Measurements from ENCODE around the gene MAPK14. TPM values are rescaled to one million over a fixed set of nuclear protein-coding genes. Genes with fewer than 3 reads are reported as not detected.

MAPK14 gene
- total and polyA plus RNA-seq, 2 experiments from 2014 or later = 41.6 to 96.2 TPM

GRCh38 chr6:36102853-36103252 lies 75.2 kb downstream of the MAPK14 start:
- no peak for DNase-seq (ENCODE audit: low read depth in 1 of 2, low spot score in 1 of 2)
- peaks cover 9% of the 10 kb centered on the region for H3K36me3 ChIP-seq
- no peaks in the 10 kb centered on the region for H3K27me3 ChIP-seq
- TF ChIP-seq CTCF (IDR thresholded peaks at IDR 0.05; ENCODE audit: low read depth, low read length) = no peak
- peaks cover 19% of the 10 kb centered on the region for H3K4me1 ChIP-seq (ENCODE audit: low read depth)
- no peak overlapping the region for H3K27ac ChIP-seq
- no peak overlapping the region for H3K4me3 ChIP-seq
- no peaks in the 10 kb centered on the region for H3K9me3 ChIP-seq (ENCODE audit: low read depth)

GRCh38 chr6:36104836-36105235 lies 77.2 kb downstream of the MAPK14 start:
- H3K4me1 ChIP-seq (ENCODE audit: low read depth) = peaks cover 8% of the 10 kb centered on the region
- peaks cover 22% of the 10 kb centered on the region for H3K36me3 ChIP-seq
- DNase-seq (ENCODE audit: low read depth in 1 of 2, low spot score in 1 of 2) = no peak
- no peak overlapping the region for H3K4me3 ChIP-seq
- H3K27me3 ChIP-seq = no peaks in the 10 kb centered on the region
- TF ChIP-seq CTCF (IDR thresholded peaks at IDR 0.05; ENCODE audit: low read depth, low read length) = no peak
- H3K27ac ChIP-seq = no peak overlapping the region
- H3K9me3 ChIP-seq (ENCODE audit: low read depth) = no peaks in the 10 kb centered on the region

GRCh38 chr6:36109092-36109491 lies 81.5 kb downstream of the MAPK14 start:
- no peak for DNase-seq (ENCODE audit: low read depth in 1 of 2, low spot score in 1 of 2)
- TF ChIP-seq CTCF (IDR thresholded peaks at IDR 0.05; ENCODE audit: low read depth, low read length) = no peak
- no peaks in the 10 kb centered on the region for H3K9me3 ChIP-seq (ENCODE audit: low read depth)
- peaks cover 30% of the 10 kb centered on the region for H3K36me3 ChIP-seq
- no peak overlapping the region for H3K27ac ChIP-seq
- H3K4me1 ChIP-seq (ENCODE audit: low read depth) = peaks cover 7% of the 10 kb centered on the region
- H3K4me3 ChIP-seq = no peak overlapping the region
- H3K27me3 ChIP-seq = no peaks in the 10 kb centered on the region

GRCh38 chr6:36110050-36110449 lies 82.4 kb downstream of the MAPK14 start:
- H3K4me1 ChIP-seq (ENCODE audit: low read depth) = peaks cover 13% of the 10 kb centered on the region
- peaks cover 30% of the 10 kb centered on the region for H3K36me3 ChIP-seq
- H3K27me3 ChIP-seq = no peaks in the 10 kb centered on the region
- H3K4me3 ChIP-seq = no peak overlapping the region
- H3K27ac ChIP-seq = peak overlapping the region; percentile 12
- no peak for TF ChIP-seq CTCF (IDR thresholded peaks at IDR 0.05; ENCODE audit: low read depth, low read length)
- H3K9me3 ChIP-seq (ENCODE audit: low read depth) = no peaks in the 10 kb centered on the region
- DNase-seq (ENCODE audit: low read depth in 1 of 2, low spot score in 1 of 2) = no peak

GRCh38 chr6:36110863-36111262 lies 83.3 kb downstream of the MAPK14 start:
- TF ChIP-seq CTCF (IDR thresholded peaks at IDR 0.05; ENCODE audit: low read depth, low read length) = no peak
- Histone ChIP-seq H3K27ac (no peak overlapping the region), H3K36me3 (peaks cover 27% of the 10 kb centered on the region), H3K4me3 (no peak overlapping the region), H3K9me3 (ENCODE audit: low read depth) (no peaks in the 10 kb centered on the region), H3K4me1 (ENCODE audit: low read depth) (peaks cover 15% of the 10 kb centered on the region), H3K27me3 (no peaks in the 10 kb centered on the region)
- no peak for DNase-seq (ENCODE audit: low read depth in 1 of 2, low spot score in 1 of 2)

- Histone ChIP-seq H3K36me3 (peaks cover 27% of the 10 kb centered on the region), H3K27ac (no peak overlapping the region), H3K27me3 (no peaks in the 10 kb centered on the region), H3K4me3 (no peak overlapping the region), H3K9me3 (ENCODE audit: low read depth) (no peaks in the 10 kb centered on the region), H3K4me1 (ENCODE audit: low read depth) (peaks cover 20% of the 10 kb centered on the region)
- TF ChIP-seq CTCF (IDR thresholded peaks at IDR 0.05; ENCODE audit: low read depth, low read length) = no peak
- no peak for DNase-seq (ENCODE audit: low read depth in 1 of 2, low spot score in 1 of 2)
These were observed 83.9 kb downstream of the MAPK14 start for GRCh38 chr6:36111526-36111925.
